Measurements from ENCODE around the gene TTC33. TPM values are rescaled to one million over a fixed set of nuclear protein-coding genes. Genes with fewer than 3 reads are reported as not detected.
A peak's percentile ranks its signal among the peaks of the same experiment; 100 is the strongest.

Gene TTC33
- total RNA-seq, 1 donor from 2014 or later, result 15.2 TPM

DNA sequence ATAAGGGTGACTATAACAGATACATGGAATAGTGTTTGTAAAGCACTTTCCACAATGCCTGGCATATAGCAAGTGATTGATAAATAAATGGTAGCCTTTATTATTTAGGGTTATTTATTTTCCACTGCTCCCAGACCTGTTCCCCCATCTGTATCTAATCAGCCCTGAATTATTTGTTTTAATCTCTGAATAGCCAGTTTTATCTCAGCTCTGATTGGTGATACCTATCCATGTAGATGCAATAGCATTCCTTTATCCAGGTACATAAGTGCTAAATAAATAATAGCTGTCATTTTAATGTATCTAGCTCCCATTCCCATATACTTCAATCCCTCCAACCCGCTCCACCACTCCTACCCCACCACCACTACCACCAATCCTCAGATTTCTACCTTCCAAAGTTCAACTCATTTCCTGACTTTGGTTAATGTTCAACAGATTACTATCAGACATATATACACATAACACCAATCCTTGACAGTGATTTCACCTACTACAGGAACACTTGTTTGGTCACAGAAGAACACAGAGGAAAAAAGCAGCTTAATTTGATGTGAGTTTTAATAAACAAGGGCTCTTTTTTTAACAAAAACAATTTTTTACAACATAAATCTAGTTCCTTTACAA, 28.4 kb upstream of the TTC33 start:
- ATAC-seq (ENCODE audit: poor library complexity), result no peak
- intact Hi-C loops (cut with DNase I), result no loop called here
- DNase-seq, result no peak

DNA sequence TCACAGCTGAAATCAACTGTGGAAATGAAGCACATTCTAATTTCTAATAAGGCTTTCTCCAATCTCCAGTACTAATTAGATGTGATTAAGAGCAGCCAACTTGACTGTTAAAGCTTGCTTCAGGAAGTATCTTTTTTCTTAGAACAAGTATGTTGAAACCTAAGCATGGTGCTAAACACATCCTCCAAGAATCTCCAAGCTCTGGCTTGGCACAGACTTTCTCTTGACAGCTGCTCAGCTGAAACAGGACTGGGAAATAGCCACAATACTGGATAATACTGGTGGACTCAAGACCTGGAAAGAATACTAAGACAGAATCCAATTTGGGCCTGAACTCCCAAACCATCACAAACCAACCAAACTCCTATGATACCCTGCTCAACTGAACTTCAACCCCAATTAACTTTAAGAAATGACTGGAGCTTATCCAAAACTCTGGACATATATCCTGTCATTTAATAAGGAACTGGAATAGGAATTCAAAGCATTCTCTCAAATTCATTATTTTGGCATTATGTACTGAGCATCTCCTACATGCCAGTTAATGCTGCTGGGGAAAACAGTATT, 26.2 kb upstream of the TTC33 start:
- no peak for DNase-seq
- intact Hi-C loops (cut with DNase I), result no loop called here
- ATAC-seq (ENCODE audit: poor library complexity), result peak; percentile 89

- intact Hi-C loops (cut with DNase I), result no loop called here
- ATAC-seq (ENCODE audit: poor library complexity), result no peak
- no peak for DNase-seq
Measured at GRCh38 chr5:40780858-40781257, 25.1 kb upstream of the TTC33 start.

DNA sequence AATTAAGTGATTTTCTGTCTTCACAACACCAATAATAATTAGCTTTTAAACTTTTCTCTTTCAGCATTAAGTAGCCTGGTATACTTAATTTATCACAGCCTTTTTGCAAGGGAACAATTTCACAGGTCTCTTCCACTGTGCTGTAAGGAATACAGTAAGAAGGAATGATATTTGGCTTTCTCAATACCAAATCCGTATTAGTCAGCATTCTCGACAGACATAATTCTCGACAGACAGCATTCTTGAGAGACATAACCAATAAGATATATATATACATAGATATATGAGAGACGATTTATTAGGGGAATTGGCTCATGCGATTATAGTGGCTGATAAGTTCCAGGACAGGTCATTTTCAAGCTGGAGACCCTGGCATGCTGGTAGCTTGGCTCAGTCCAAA, 24.4 kb upstream of the TTC33 start:
- no peak for ATAC-seq (ENCODE audit: poor library complexity)
- no peak for DNase-seq
- intact Hi-C loops (cut with DNase I), result no loop called here

DNA sequence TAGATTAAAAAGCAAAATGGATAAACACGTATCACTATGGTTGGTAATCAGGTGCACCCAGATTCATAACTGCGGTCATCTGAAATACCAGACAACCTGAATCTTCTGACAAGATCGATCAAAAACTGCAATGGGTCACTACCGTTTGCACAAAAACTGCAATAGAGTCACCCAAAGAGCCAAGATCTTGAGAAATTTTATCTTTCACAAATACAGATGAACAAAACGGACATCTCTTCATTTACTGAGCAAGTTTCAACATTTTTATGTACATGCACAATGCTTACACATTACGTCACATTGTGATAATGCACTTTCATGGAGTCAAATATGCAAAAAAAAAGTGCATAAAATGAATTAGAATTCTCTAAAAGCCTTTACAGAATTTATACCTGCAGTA, 23.8 kb upstream of the TTC33 start:
- DNase-seq (no peak), ATAC-seq (ENCODE audit: poor library complexity) (no peak)
- intact Hi-C loops (cut with DNase I), result no loop called here

DNA sequence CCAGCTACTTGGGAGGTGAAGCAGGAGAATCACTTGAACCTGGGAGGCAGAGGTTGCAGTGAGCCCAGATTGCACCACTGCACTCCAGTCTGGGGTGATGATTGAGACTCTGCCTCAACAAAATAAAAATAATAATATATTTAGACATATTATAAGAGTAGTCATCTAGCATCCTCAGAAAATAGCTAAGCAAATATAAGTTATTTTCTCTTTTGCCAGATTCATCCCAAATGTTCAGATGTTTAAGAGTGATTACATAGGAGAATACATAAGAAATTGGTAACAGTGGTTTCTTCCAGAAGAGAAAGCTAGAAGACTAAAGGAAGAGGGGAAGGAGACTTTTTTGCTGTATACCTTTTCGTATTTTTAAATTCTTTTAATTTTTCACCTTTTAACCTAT, 22.4 kb upstream of the TTC33 start:
- intact Hi-C loops (cut with DNase I), result no loop called here
- no peak for DNase-seq

GRCh38 chr5:40776658-40776977, 20.9 kb upstream of the TTC33 start:
- ATAC-seq (ENCODE audit: poor library complexity) (no peak), DNase-seq (no peak)
- intact Hi-C loops (cut with DNase I), result no loop called here

More for the DNA sequence above, 22.4 kb upstream of the TTC33 start:
- ATAC-seq (ENCODE audit: poor library complexity), result no peak

- DNase-seq (no peak), ATAC-seq (ENCODE audit: poor library complexity) (no peak)
- intact Hi-C loops (cut with DNase I), result no loop called here
Measured at GRCh38 chr5:40775846-40776657, 20.3 kb upstream of the TTC33 start.

- ATAC-seq (ENCODE audit: poor library complexity) (no peak), DNase-seq (no peak)
- intact Hi-C loops (cut with DNase I), result no loop called here
Measured at GRCh38 chr5:40775085-40775845, 19.5 kb upstream of the TTC33 start.

- intact Hi-C loops (cut with DNase I), result no loop called here
- ATAC-seq (ENCODE audit: poor library complexity) (no peak), DNase-seq (no peak)
Measured at GRCh38 chr5:40774623-40775022, 18.9 kb upstream of the TTC33 start.

DNA sequence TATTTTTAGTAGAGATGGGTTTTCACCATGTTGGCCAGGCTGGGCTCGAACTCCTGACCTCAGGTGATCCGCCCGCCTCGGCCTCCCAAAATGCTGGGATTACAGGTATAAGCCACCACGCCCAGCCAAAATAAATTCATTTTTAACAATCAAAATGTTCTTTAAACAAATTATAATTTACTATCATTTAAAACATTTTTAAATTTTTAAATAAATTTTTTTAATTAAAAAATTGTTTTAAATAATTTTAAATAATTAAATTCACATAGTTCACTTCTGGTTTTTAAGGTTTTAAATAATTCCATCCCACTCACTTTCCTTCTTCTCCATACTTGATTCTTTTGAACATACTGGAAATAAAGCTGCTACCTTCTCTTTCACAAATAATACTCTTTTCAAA, 15.0 kb upstream of the TTC33 start:
- DNase-seq, result no peak
- intact Hi-C loops (cut with DNase I), result no loop called here

GRCh38 chr5:40762705-40763104, 6.9 kb upstream of the TTC33 start:
- ATAC-seq (ENCODE audit: poor library complexity) (no peak), DNase-seq (no peak)
- intact Hi-C loops (cut with DNase I), result no loop called here

More for the DNA sequence above, 15.0 kb upstream of the TTC33 start:
- ATAC-seq (ENCODE audit: poor library complexity), result no peak

DNA sequence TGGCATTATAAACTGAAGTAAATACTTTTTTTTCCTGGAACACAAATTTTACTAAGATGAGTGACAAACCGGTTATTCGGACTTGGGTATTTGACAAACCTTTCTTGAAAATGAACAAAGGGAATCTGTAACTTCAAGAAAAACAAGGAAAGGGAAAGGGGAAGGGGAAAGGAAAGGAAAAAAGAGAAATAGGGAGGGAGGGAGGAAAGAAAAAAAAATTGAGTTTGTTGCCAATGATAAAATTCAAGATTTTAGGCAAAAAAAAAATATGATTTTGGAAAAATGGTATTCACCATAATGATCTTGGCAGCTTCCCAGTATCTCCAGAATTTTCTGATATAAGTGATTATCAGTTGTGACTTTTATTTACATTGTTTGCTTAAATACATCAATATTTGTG, 1.6 kb upstream of the TTC33 start:
- intact Hi-C loops (cut with DNase I), result loop anchor here (10.0 kb wide), 2 partner anchors 77 to 117 kb away; partner anchors contain the start of gene RPL37
- no peak for ATAC-seq (ENCODE audit: poor library complexity)
- DNase-seq, result no peak

GRCh38 chr5:40755093-40755406, 711 bp downstream of the TTC33 start:
- intact Hi-C loops (cut with DNase I), result loop anchor here (10.0 kb wide), 2 partner anchors 80 to 120 kb away; partner anchors contain the start of gene RPL37
- peak; percentile 94 for ATAC-seq (ENCODE audit: poor library complexity)
- DNase-seq, result peak; percentile 74

GRCh38 chr5:40754381-40755092, 1.2 kb downstream of the TTC33 start:
- no peak for ATAC-seq (ENCODE audit: poor library complexity)
- no peak for DNase-seq
- intact Hi-C loops (cut with DNase I), result loop anchor here (10.0 kb wide), 2 partner anchors 80 to 120 kb away; partner anchors contain the start of gene RPL37

GRCh38 chr5:40746703-40747102, 9.1 kb downstream of the TTC33 start:
- DNase-seq (no peak), ATAC-seq (ENCODE audit: poor library complexity) (no peak)
- intact Hi-C loops (cut with DNase I), result no loop called here

DNA sequence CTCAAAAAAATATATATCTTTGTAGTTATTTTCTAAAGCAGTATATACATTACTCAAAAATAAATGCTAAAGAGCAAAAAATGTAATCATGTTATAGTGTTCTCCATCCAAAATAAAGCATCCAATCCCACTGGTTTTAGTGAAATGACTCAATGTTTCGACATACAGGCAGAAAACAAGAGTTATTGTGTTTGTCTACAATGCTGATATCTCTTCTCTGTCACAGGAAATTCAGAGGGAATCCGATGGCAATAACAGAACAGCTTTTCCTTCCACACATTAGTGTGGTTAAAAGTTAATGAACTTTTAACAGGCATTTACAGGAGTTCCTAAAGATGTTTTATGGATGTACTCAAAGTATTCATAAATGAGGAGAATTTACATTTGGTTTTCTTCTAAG, 12.0 kb downstream of the TTC33 start:
- no peak for ATAC-seq (ENCODE audit: poor library complexity)
- intact Hi-C loops (cut with DNase I), result no loop called here
- no peak for DNase-seq

- ATAC-seq (ENCODE audit: poor library complexity), result no peak
- DNase-seq, result no peak
- intact Hi-C loops (cut with DNase I), result no loop called here
Measured at GRCh38 chr5:40738502-40738901, 17.3 kb downstream of the TTC33 start.

All from Right ventricle myocardium superior (tissue), 1 donor.